HFFc6 (cell line): ENCODE data around the gene TTC5. TPM values are rescaled to one million over a fixed set of nuclear protein-coding genes. Genes with fewer than 3 reads are reported as not detected.

Experiments
- DNase-seq: peaks from one replicate; pipeline ENCODE4 v3.0.0-alpha.2; 2018
- H3K27ac Mint-ChIP-seq: 2 replicates; pipeline ENCODE4 v1.8.0; 2020; ENCODE audit warnings: mild to moderate bottlenecking, mixed read lengths
- H3K27me3 Mint-ChIP-seq: 2 replicates; pipeline ENCODE4 v1.8.0; 2021; ENCODE audit warnings: mild to moderate bottlenecking, moderate library complexity, mixed read lengths; ENCODE audit not compliant: insufficient read depth
- H3K36me3 Mint-ChIP-seq: 2 replicates; pipeline ENCODE4 v1.8.0; 2021; ENCODE audit warnings: low read depth, mixed read lengths
- H3K4me1 Mint-ChIP-seq: 2 replicates; pipeline ENCODE4 v1.8.0; 2020; ENCODE audit warnings: low read depth, mixed read lengths
- H3K4me3 Mint-ChIP-seq: 2 replicates; pipeline ENCODE4 v1.8.0; 2020; ENCODE audit warnings: mild to moderate bottlenecking, moderate library complexity, mixed read lengths
- H3K9me3 Mint-ChIP-seq: 2 replicates; pipeline ENCODE4 v1.8.0; 2020; ENCODE audit warnings: mild to moderate bottlenecking, mixed read lengths
- total RNA-seq, 6 experiments: library from RNA; stranded (reverse); fragmentation: NEBNext Ultra II Directional; extraction: Animal tissue kit (Norgen Biotek cat#: 25700); gene quantifications; 2 replicates in 1 of 6; 3 replicates in 5 of 6; pipeline ENCODE4 v1.2.3, GENCODE V29; 2021
- TF ChIP-seq, protein P1 (sequence below): fragments of 200-600 bp; sonication (generic); IDR thresholded peaks from 2 replicates; pipeline ENCODE4 v1.5.0; 2021; ENCODE audit warnings: antibody characterized with exemption, mild to moderate bottlenecking

The TTC5 gene
- total RNA-seq, 6 experiments from 2014 or later, result 21.3 to 27.1 (median 23.3) TPM

- peak overlapping the region; percentile 93 for H3K27ac Mint-ChIP-seq
- peaks cover 6% of the 10 kb centered on the region; the same call in 1 of the 2 replicates for H3K36me3 Mint-ChIP-seq
- no peaks in the 10 kb centered on the region; the same call in 1 of the 2 replicates for H3K27me3 Mint-ChIP-seq
- peaks cover 38% of the 10 kb centered on the region for H3K4me1 Mint-ChIP-seq
- no peak for DNase-seq
- no peaks in the 10 kb centered on the region for H3K9me3 Mint-ChIP-seq
- TF ChIP-seq, protein P1, sequence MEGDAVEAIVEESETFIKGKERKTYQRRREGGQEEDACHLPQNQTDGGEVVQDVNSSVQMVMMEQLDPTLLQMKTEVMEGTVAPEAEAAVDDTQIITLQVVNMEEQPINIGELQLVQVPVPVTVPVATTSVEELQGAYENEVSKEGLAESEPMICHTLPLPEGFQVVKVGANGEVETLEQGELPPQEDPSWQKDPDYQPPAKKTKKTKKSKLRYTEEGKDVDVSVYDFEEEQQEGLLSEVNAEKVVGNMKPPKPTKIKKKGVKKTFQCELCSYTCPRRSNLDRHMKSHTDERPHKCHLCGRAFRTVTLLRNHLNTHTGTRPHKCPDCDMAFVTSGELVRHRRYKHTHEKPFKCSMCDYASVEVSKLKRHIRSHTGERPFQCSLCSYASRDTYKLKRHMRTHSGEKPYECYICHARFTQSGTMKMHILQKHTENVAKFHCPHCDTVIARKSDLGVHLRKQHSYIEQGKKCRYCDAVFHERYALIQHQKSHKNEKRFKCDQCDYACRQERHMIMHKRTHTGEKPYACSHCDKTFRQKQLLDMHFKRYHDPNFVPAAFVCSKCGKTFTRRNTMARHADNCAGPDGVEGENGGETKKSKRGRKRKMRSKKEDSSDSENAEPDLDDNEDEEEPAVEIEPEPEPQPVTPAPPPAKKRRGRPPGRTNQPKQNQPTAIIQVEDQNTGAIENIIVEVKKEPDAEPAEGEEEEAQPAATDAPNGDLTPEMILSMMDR, result no peak
- peak overlapping the region; percentile 98 for H3K4me3 Mint-ChIP-seq
Measured at GRCh38 chr14:20333494-20333841, 27.7 kb upstream of the TTC5 start.

GRCh38 chr14:20332788-20333493, 27.2 kb upstream of the TTC5 start, which contains the start of gene CCNB1IP1:
TSS of gene CCNB1IP1 (minus strand) at chr14:20333279. CDS start at chr14:20316523, 16,756 bp downstream.
- H3K4me1 Mint-ChIP-seq, result peaks cover 40% of the 10 kb centered on the region
- peak; percentile 84 for DNase-seq
- H3K4me3 Mint-ChIP-seq, result peak within 1 kb of the TSS; percentile 98
- H3K36me3 Mint-ChIP-seq, result peaks cover 6% of the 10 kb centered on the region; the same call in 1 of the 2 replicates
- TF ChIP-seq, protein P1, result no peak
- no peaks in the 10 kb centered on the region; the same call in 1 of the 2 replicates for H3K27me3 Mint-ChIP-seq
- peak within 1 kb of the TSS; percentile 93 for H3K27ac Mint-ChIP-seq
- no peaks in the 10 kb centered on the region for H3K9me3 Mint-ChIP-seq

- Mint-ChIP-seq H3K9me3 (no peaks in the 10 kb centered on the region), H3K36me3 (peaks cover 6% of the 10 kb centered on the region; the same call in 1 of the 2 replicates), H3K27ac (peak overlapping the region; percentile 93), H3K27me3 (no peaks in the 10 kb centered on the region; the same call in 1 of the 2 replicates), H3K4me1 (peaks cover 45% of the 10 kb centered on the region), H3K4me3 (peak overlapping the region; percentile 98)
- DNase-seq, result peak; percentile 12
- TF ChIP-seq, protein P1, result no peak
Measured at GRCh38 chr14:20332431-20332787, 26.7 kb upstream of the TTC5 start.

GRCh38 chr14:20331053-20331613, 25.4 kb upstream of the TTC5 start:
- Mint-ChIP-seq H3K9me3 (no peaks in the 10 kb centered on the region), H3K36me3 (peaks cover 6% of the 10 kb centered on the region; the same call in 1 of the 2 replicates), H3K4me1 (peaks cover 52% of the 10 kb centered on the region), H3K27ac (peak overlapping the region; percentile 65), H3K4me3 (peak overlapping the region; percentile 98), H3K27me3 (no peaks in the 10 kb centered on the region; the same call in 1 of the 2 replicates)
- TF ChIP-seq, protein P1, result no peak
- no peak for DNase-seq

DNA sequence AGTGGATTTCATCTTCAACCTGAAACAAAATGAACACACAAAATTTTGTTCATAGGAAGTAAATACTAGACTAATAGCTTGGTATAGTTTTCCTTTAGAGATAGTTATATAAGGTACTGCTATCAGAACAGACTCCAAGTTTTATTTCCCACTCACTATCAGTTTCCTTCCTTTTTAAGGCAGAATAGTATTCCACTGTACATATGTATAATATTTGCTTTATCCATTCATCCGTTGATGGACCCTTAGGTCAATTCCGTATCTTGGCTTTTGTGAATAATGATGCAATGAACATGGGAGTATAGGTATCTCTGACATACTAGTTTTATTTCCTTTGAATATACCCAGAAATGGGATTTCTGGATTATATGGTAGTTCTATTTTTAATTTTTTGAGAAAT, 23.6 kb upstream of the TTC5 start:
- peaks cover 52% of the 10 kb centered on the region for H3K4me1 Mint-ChIP-seq
- peaks cover 9% of the 10 kb centered on the region; the same call in 1 of the 2 replicates for H3K36me3 Mint-ChIP-seq
- H3K27ac Mint-ChIP-seq, result no peak overlapping the region
- no peak for DNase-seq
- H3K4me3 Mint-ChIP-seq, result no peak overlapping the region
- H3K27me3 Mint-ChIP-seq, result no peaks in the 10 kb centered on the region
- H3K9me3 Mint-ChIP-seq, result no peaks in the 10 kb centered on the region
- TF ChIP-seq, protein P1, result no peak
